SK-N-SH (cell line): ENCODE data around the gene MAST4. TPM values are rescaled to one million over a fixed set of nuclear protein-coding genes. Genes with fewer than 3 reads are reported as not detected.

Experiments
- CTCF ChIA-PET: fragments of 300-600, 350-600 bp; formaldehyde crosslinking; extraction: SDS; loops from one replicate; lab custom pipeline; 2021; lab: Yijun Ruan, JAX
- POLR2A ChIA-PET: fragments of 350-600 bp; sonication (Branson Sonifier 250); formaldehyde crosslinking; extraction: SDS; loops from one replicate; lab custom pipeline; 2020; ENCODE audit warnings: antibody characterized with exemption, inconsistent platforms; lab: Yijun Ruan, JAX
- DNase-seq: peaks from one replicate; pipeline ENCODE4 v3.0.0; 2012
- H2AFZ ChIP-seq: fragments of 200-600 bp; sonication (generic); 2 replicates; pipeline ENCODE4 v1.8.1; 2016; ENCODE audit warnings: antibody characterized with exemption, mild to moderate bottlenecking, low read depth
- H3F3A ChIP-seq: fragments of 200-600 bp; sonication (generic); replicated peaks from 2 replicates; pipeline ENCODE3; 2016; ENCODE audit warnings: antibody characterized with exemption, mild to moderate bottlenecking; ENCODE audit not compliant: insufficient read depth
- H3K27ac ChIP-seq, 2 experiments: fragments of 200-500 bp in 1 of 2; fragments of 200-600 bp in 1 of 2; sonication (Bioruptor generic) in 1 of 2; sonication (generic), shearing (Covaris generic) in 1 of 2; 2 replicates each; pipeline versions ENCODE4 v1.5.1 to v1.6.1; 2014 to 2016; ENCODE audit warnings: low read depth in 2 of 2, inconsistent platforms in 1 of 2, low read length in 1 of 2, mild to moderate bottlenecking in 1 of 2, mixed read lengths in 1 of 2
- H3K27me3 ChIP-seq: fragments of 200-600 bp; sonication (generic), shearing (Covaris generic); 2 replicates; pipeline ENCODE4 v1.6.1; 2016; ENCODE audit warnings: mixed run types; ENCODE audit not compliant: insufficient read depth
- H3K36me3 ChIP-seq, 2 experiments: fragments of 200-500 bp in 1 of 2; fragments of 200-600 bp in 1 of 2; sonication (Bioruptor generic) in 1 of 2; sonication (generic) in 1 of 2; replicated peaks in 1 of 2; 2 replicates each; pipeline versions ENCODE3 to v1.5.1; 2014 to 2016; ENCODE audit warnings: low read length in 1 of 2, mild to moderate bottlenecking in 1 of 2; ENCODE audit not compliant: insufficient read depth in 2 of 2, control insufficient read depth in 1 of 2
- H3K4me1 ChIP-seq, 2 experiments: fragments of 200-500 bp in 1 of 2; fragments of 200-600 bp in 1 of 2; sonication (Bioruptor generic) in 1 of 2; sonication (generic), shearing (Covaris generic) in 1 of 2; 2 replicates each; pipeline versions ENCODE4 v1.5.1 to v1.6.1; 2014 to 2016; ENCODE audit warnings: low read depth in 1 of 2, low read length in 1 of 2, mixed run types in 1 of 2; ENCODE audit not compliant: insufficient read depth in 2 of 2, control insufficient read depth in 1 of 2
- H3K4me2 ChIP-seq: fragments of 200-600 bp; sonication (generic), shearing (Covaris generic); 2 replicates; pipeline ENCODE4 v1.6.1; 2017; ENCODE audit warnings: mixed run types
- H3K4me3 ChIP-seq, 2 experiments: fragments of 200-500 bp in 1 of 2; fragments of 200-600 bp in 1 of 2; sonication (Bioruptor generic) in 1 of 2; sonication (generic), shearing (Covaris generic) in 1 of 2; 2 replicates each; pipeline versions ENCODE4 v1.5.1 to v1.8.1; 2014 to 2016; ENCODE audit warnings: low read depth in 2 of 2, inconsistent platforms in 1 of 2, low read length in 1 of 2, mild to moderate bottlenecking in 1 of 2, mixed read lengths in 1 of 2, moderate library complexity in 1 of 2
- H3K79me2 ChIP-seq: fragments of 200-600 bp; sonication (generic); 2 replicates; pipeline ENCODE4 v1.8.1; 2017; ENCODE audit warnings: mild to moderate bottlenecking; ENCODE audit not compliant: insufficient read depth
- H3K9ac ChIP-seq: fragments of 200-600 bp; sonication (generic); 2 replicates; pipeline ENCODE4 v1.6.1; 2017; ENCODE audit warnings: mixed run types
- H3K9me2 ChIP-seq: fragments of 200-600 bp; sonication (generic); 2 replicates; pipeline ENCODE4 v1.6.1; 2017; ENCODE audit warnings: mixed run types
- H3K9me3 ChIP-seq: fragments of 200-600 bp; sonication (generic); 2 replicates; pipeline ENCODE4 v1.6.1; 2017; ENCODE audit warnings: mixed run types, mild to moderate bottlenecking, moderate library complexity
- H4K20me1 ChIP-seq: fragments of 200-600 bp; sonication (generic); 2 replicates; pipeline ENCODE4 v1.6.1; 2017; ENCODE audit warnings: mild to moderate bottlenecking, mixed run types; ENCODE audit not compliant: insufficient read depth
- CHD2 ChIP-seq: fragments of 150-350 bp; IDR thresholded peaks from 2 replicates; pipeline ENCODE4 v1.6.1; 2018; ENCODE audit warnings: low read length; ENCODE audit not compliant: partially characterized antibody
- CTCF ChIP-seq: fragments of 200-600 bp; sonication (generic); IDR thresholded peaks from 2 replicates; pipeline ENCODE4 v1.6.1; 2017; ENCODE audit warnings: antibody characterized with exemption, mild to moderate bottlenecking, moderate library complexity
- ELF1 ChIP-seq: IDR thresholded peaks from 2 replicates; pipeline ENCODE4 v1.4.0; 2012
- EZH2phosphoT487 ChIP-seq: fragments of 200-600 bp; sonication (generic); IDR thresholded peaks from 2 replicates; pipeline ENCODE4 v1.6.1; 2017; ENCODE audit warnings: low read depth, mixed run types, mild to moderate bottlenecking, antibody characterized with exemption, moderate library complexity, borderline replicate concordance
- FOXJ3 ChIP-seq: sonication (generic); formaldehyde crosslinking; IDR thresholded peaks from 2 replicates; pipeline ENCODE4 v1.5.1; 2020; ENCODE audit warnings: mild to moderate bottlenecking, missing genetic modification reagents
- FOXM1 ChIP-seq: IDR thresholded peaks from 2 replicates; pipeline ENCODE4 v1.4.0; 2012; ENCODE audit warnings: low read depth, mild to moderate bottlenecking
- GABPA ChIP-seq: IDR thresholded peaks from 2 replicates; pipeline ENCODE4 v1.4.0; 2012; ENCODE audit warnings: low read depth, mild to moderate bottlenecking
- GATA2 ChIP-seq: sonication (generic); formaldehyde crosslinking; IDR thresholded peaks from 2 replicates; pipeline ENCODE4 v1.5.0; 2020; ENCODE audit warnings: mild to moderate bottlenecking, missing genetic modification reagents
- JUND ChIP-seq: IDR thresholded peaks from 2 replicates; pipeline ENCODE4 v1.4.0; 2012
- MAX ChIP-seq: IDR thresholded peaks from 2 replicates; pipeline ENCODE4 v1.4.0; 2012; ENCODE audit warnings: low read depth
- MEF2A ChIP-seq: IDR thresholded peaks from 2 replicates; pipeline ENCODE4 v1.4.0; 2012; ENCODE audit warnings: low read depth, borderline replicate concordance
- PBX3 ChIP-seq: IDR thresholded peaks from 2 replicates; pipeline ENCODE4; 2012
- RAD21 ChIP-seq: IDR thresholded peaks from 2 replicates; pipeline ENCODE4 v1.6.1; 2012; ENCODE audit warnings: mild to moderate bottlenecking, low read length
- RCOR1 ChIP-seq: fragments of 150-350 bp; IDR thresholded peaks from 2 replicates; pipeline ENCODE4 v1.6.1; 2017; ENCODE audit warnings: antibody characterized with exemption, low read length
- SIN3A ChIP-seq: IDR thresholded peaks from 2 replicates; pipeline ENCODE4 v1.6.1; 2012; ENCODE audit warnings: low read depth, mild to moderate bottlenecking, low read length, moderate library complexity, borderline replicate concordance
- SMC3 ChIP-seq: IDR thresholded peaks from 2 replicates; pipeline ENCODE4 v1.6.1; 2012; ENCODE audit warnings: low read depth, low read length, improper control_type of control experiment
- TCF12 ChIP-seq: IDR thresholded peaks from 2 replicates; pipeline ENCODE4 v1.4.0; 2012
- YY1 ChIP-seq: IDR thresholded peaks from 2 replicates; pipeline ENCODE4 v1.4.0; 2012; ENCODE audit warnings: low read depth, mild to moderate bottlenecking
- ZBTB33 ChIP-seq: IDR thresholded peaks from 2 replicates; pipeline ENCODE4 v1.4.0; 2012; ENCODE audit warnings: low read depth, borderline replicate concordance
- WGBS: methylation state at CpG from one replicate; pipeline ENCODE4 v1.1.6; 2017; ENCODE audit warnings: low lambda C conversion rate; 5-methylcytosine and 5-hydroxymethylcytosine counted together
- polyA plus RNA-seq, 3 experiments: library from polyadenylated mRNA; depleted of rRNA; stranded (reverse); fragments of >200 nt; gene quantifications; 2 replicates each; pipeline ENCODE4 v1.2.3, GENCODE V29; 2012

Gene MAST4
- polyA plus RNA-seq, 1 of the 3 experiments (the other 2 are of a cell fraction), result 2.2 TPM

GRCh38 chr5:67215519-67216471, 619.6 kb downstream of the MAST4 start:
- H3K4me3 ChIP-seq, result no peak overlapping the region
- ChIA-PET POLR2A (interaction anchor here (1.1 kb wide), 1 partner anchor 1000 kb away, joined by 3 read pairs; the partner anchor contains the start of gene PIK3R1), CTCF (interaction anchor here (3.2 kb wide), 1 partner anchor 59 kb away, joined by 17 read pairs; no protein-coding TSS in a partner anchor)
- H3K9me2 ChIP-seq, result no peaks in the 10 kb centered on the region
- H3K4me2 ChIP-seq, result peak overlapping the region; percentile 43; the same call in 1 of the 2 replicates
- peak overlapping the region in 1 of 2 experiments; percentile 25; a peak in 2 of 4 replicates for H3K27ac ChIP-seq
- H4K20me1 ChIP-seq, result no peaks in the 10 kb centered on the region
- H3F3A ChIP-seq, result no peaks in the 10 kb centered on the region
- no peaks in the 10 kb centered on the region for H3K79me2 ChIP-seq
- peak overlapping the region; percentile 53; the same call in 1 of the 2 replicates for H2AFZ ChIP-seq
- H3K27me3 ChIP-seq, result no peaks in the 10 kb centered on the region
- H3K4me1 ChIP-seq, result peaks cover 4 to 15% of the 10 kb centered on the region in 2 experiments; a peak in 1 of 4 replicates
- DNase-seq, result peak; percentile 56
- 0 out of 2 replicates have a peak, but pooled peaks have one; percentile 38 for TF ChIP-seq FOXJ3
- TF ChIP-seq MAX, result no peak
- TF ChIP-seq YY1, result no peak
- no peak for TF ChIP-seq FOXM1
- TF ChIP-seq JUND, result no peak
- no peak for TF ChIP-seq ZBTB33
- no peak for TF ChIP-seq CHD2
- TF ChIP-seq GATA2, result peak; percentile 8; the same call in 1 of the 2 replicates
- no peak for TF ChIP-seq ELF1
- 0 out of 2 replicates have a peak, but pooled peaks have one; percentile 20 for TF ChIP-seq TCF12
- H3K9me3 ChIP-seq, result no peaks in the 10 kb centered on the region
- no peaks in the 10 kb centered on the region for H3K36me3 ChIP-seq
- H3K9ac ChIP-seq, result no peak overlapping the region
- WGBS, result 56% methylated on average over 18 of the region's 19 CpGs

- peak overlapping the region; percentile 43; the same call in 1 of the 2 replicates for H3K4me2 ChIP-seq
- H3F3A ChIP-seq, result no peaks in the 10 kb centered on the region
- no peak overlapping the region for H3K9ac ChIP-seq
- peaks cover 4 to 17% of the 10 kb centered on the region in 2 experiments; a peak in 1 of 4 replicates for H3K4me1 ChIP-seq
- POLR2A ChIA-PET, result no interaction called here
- CTCF ChIA-PET, result interaction anchor here (1.0 to 1.2 kb wide), 2 partner anchors 59 to 401 kb away, joined by 3 read pairs; no protein-coding TSS in a partner anchor
- no peak overlapping the region for H3K4me3 ChIP-seq
- H3K27ac ChIP-seq, result no peak overlapping the region
- no peaks in the 10 kb centered on the region for H3K27me3 ChIP-seq
- no peaks in the 10 kb centered on the region for H3K9me3 ChIP-seq
- no peaks in the 10 kb centered on the region for H4K20me1 ChIP-seq
- 89% methylated on average over 1 of the region's 1 CpG for WGBS
- DNase-seq, result no peak
- no peaks in the 10 kb centered on the region for H3K79me2 ChIP-seq
- H3K36me3 ChIP-seq, result no peaks in the 10 kb centered on the region
- no peaks in the 10 kb centered on the region for H3K9me2 ChIP-seq
- H2AFZ ChIP-seq, result peak overlapping the region; percentile 53; the same call in 1 of the 2 replicates
- TF ChIP-seq RCOR1, result no peak
- TF ChIP-seq MEF2A, result no peak
- no peak for TF ChIP-seq SMC3
- TF ChIP-seq PBX3, result no peak
- TF ChIP-seq CTCF, result no peak
- no peak for TF ChIP-seq TCF12
- TF ChIP-seq ZBTB33, result no peak
- no peak for TF ChIP-seq CHD2
- TF ChIP-seq RAD21, result no peak
- no peak for TF ChIP-seq GABPA
- no peak for TF ChIP-seq SIN3A
- no peak for TF ChIP-seq FOXJ3
- TF ChIP-seq EZH2phosphoT487, result no peak
Measured at GRCh38 chr5:67216564-67216963, 620.4 kb downstream of the MAST4 start.
